Measurements from ENCODE around the gene ZBP1.

The ZBP1 gene

DNA sequence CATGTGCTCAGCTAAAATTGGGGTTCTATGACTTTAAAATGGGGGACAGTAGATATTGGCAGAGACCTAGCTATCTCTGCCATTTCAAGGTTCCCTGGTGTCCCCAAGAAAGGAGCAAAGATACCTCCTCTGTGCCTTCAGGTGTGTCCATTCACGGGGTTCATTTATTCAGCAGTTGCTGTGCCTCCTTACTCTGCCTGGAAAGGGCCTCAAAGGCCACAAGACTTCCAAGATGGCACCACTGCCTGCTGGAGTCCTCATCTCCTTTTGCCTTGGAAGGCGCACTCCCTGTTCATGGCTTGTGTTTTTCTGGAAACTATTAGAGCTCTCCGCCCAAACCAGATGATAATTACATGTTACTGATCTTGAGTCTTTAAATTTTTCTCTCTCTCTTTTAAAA, 3.9 kb upstream of the ZBP1 start:
- H3K36me3 ChIP-seq (ENCODE audit: insufficient read depth) = no peaks in the 10 kb centered on the region
- no peaks in the 10 kb centered on the region for H3K27me3 ChIP-seq (ENCODE audit: insufficient read depth, low read depth)
- H2AFZ ChIP-seq (ENCODE audit: low read depth) = no peak overlapping the region
- H3K4me2 ChIP-seq = no peak overlapping the region
- no peak overlapping the region for H3K9ac ChIP-seq
- no peaks in the 10 kb centered on the region for H3K79me2 ChIP-seq (ENCODE audit: insufficient read depth, low read depth)
- H3K4me3 ChIP-seq (IDR thresholded peaks at IDR 0.05; ENCODE audit: insufficient read depth, low read depth, low read length) = no peak overlapping the region
- peaks cover 33% of the 10 kb centered on the region for H3K4me1 ChIP-seq (ENCODE audit: low read depth, poor library complexity, severe bottlenecking)
- TF ChIP-seq CTCF (conservative IDR thresholded peaks at IDR 0.05; ENCODE audit: low read depth, low read length) = no peak
- H4K20me1 ChIP-seq (ENCODE audit: insufficient read depth) = no peaks in the 10 kb centered on the region
- H3K27ac ChIP-seq = no peak overlapping the region

DNA sequence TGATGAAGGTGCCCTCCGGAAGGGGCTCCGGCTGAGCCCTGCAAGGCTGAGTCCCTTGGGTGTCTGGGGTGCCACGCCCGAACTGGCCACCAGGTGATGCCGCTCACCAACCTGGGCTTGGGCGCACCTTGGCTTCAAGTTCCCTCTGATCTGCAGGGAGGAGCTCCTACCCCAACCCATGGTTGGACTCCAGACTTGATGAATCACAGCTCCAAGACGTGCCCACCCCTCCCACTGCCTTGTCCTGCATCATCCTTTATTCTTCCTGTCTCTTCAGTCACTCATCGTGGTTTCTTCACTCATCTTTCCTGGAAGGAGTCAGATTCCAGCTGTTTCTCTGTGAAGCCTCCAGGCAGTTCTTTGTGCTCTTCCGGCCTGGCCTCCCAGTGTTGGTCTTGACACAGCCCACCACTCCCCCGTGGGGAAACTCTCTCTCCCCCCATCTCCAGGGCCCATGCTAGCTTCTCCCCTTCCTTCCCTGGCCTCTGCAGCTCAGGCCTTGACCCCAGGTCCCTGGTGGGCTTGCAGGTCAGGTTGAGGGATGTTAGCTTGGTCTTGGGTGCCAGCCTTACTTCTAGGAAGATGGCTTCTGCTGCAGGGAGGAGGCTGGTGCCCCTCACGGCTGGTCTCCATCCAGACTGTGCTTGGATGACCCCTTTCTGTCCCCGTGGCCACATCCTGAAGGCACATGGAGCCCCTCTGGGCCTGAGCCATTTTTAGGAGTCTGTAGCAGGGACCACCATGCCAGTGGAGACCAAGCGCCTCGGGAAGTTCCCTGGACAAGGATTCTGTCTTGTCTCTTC, 2.6 kb upstream of the ZBP1 start:
- Histone ChIP-seq H3K36me3 (ENCODE audit: insufficient read depth) (no peaks in the 10 kb centered on the region), H3K4me3 (IDR thresholded peaks at IDR 0.05; ENCODE audit: insufficient read depth, low read depth, low read length) (no peak overlapping the region), H3K27ac (no peak overlapping the region), H2AFZ (ENCODE audit: low read depth) (no peak overlapping the region), H3K27me3 (ENCODE audit: insufficient read depth, low read depth) (no peaks in the 10 kb centered on the region), H3K4me2 (peak overlapping the region; percentile 55; the same call in 1 of the 2 replicates), H3K9ac (no peak overlapping the region), H3K4me1 (ENCODE audit: low read depth, poor library complexity, severe bottlenecking) (peaks cover 46% of the 10 kb centered on the region), H4K20me1 (ENCODE audit: insufficient read depth) (no peaks in the 10 kb centered on the region), H3K79me2 (ENCODE audit: insufficient read depth, low read depth) (no peaks in the 10 kb centered on the region)
- peak; percentile 94 for TF ChIP-seq CTCF (conservative IDR thresholded peaks at IDR 0.05; ENCODE audit: low read depth, low read length)

- Histone ChIP-seq H3K4me1 (ENCODE audit: low read depth, poor library complexity, severe bottlenecking) (peaks cover 52% of the 10 kb centered on the region), H3K79me2 (ENCODE audit: insufficient read depth, low read depth) (no peaks in the 10 kb centered on the region)
Measured at GRCh38 chr20:57622201-57622570, 2.0 kb upstream of the ZBP1 start.

GRCh38 chr20:57621421-57622200, 1.4 kb upstream of the ZBP1 start:
- H4K20me1 ChIP-seq (ENCODE audit: insufficient read depth) = no peaks in the 10 kb centered on the region
- peaks cover 58% of the 10 kb centered on the region for H3K4me1 ChIP-seq (ENCODE audit: low read depth, poor library complexity, severe bottlenecking)
- H3K36me3 ChIP-seq (ENCODE audit: insufficient read depth) = no peaks in the 10 kb centered on the region
- H3K27me3 ChIP-seq (ENCODE audit: insufficient read depth, low read depth) = no peaks in the 10 kb centered on the region
- peak overlapping the region; percentile 55 for H3K4me2 ChIP-seq
- H3K4me3 ChIP-seq (IDR thresholded peaks at IDR 0.05; ENCODE audit: insufficient read depth, low read depth, low read length) = no peak overlapping the region
- H3K9ac ChIP-seq = peak overlapping the region; percentile 56; the same call in 1 of the 2 replicates
- H2AFZ ChIP-seq (ENCODE audit: low read depth) = peak overlapping the region; percentile 28; the same call in 1 of the 2 replicates
- no peak; the same call in 1 of the 2 replicates for TF ChIP-seq CTCF (conservative IDR thresholded peaks at IDR 0.05; ENCODE audit: low read depth, low read length)
- peak overlapping the region; percentile 89 for H3K27ac ChIP-seq
- no peaks in the 10 kb centered on the region for H3K79me2 ChIP-seq (ENCODE audit: insufficient read depth, low read depth)

More at GRCh38 chr20:57622201-57622570, 2.0 kb upstream of the ZBP1 start:
- Histone ChIP-seq H3K4me3 (IDR thresholded peaks at IDR 0.05; ENCODE audit: insufficient read depth, low read depth, low read length) (no peak overlapping the region), H3K36me3 (ENCODE audit: insufficient read depth) (no peaks in the 10 kb centered on the region), H2AFZ (ENCODE audit: low read depth) (no peak overlapping the region), H3K9ac (no peak overlapping the region), H3K27ac (no peak overlapping the region; the same call in 1 of the 2 replicates), H3K27me3 (ENCODE audit: insufficient read depth, low read depth) (no peaks in the 10 kb centered on the region), H3K4me2 (peak overlapping the region; percentile 55; the same call in 1 of the 2 replicates), H4K20me1 (ENCODE audit: insufficient read depth) (no peaks in the 10 kb centered on the region)
- TF ChIP-seq CTCF (conservative IDR thresholded peaks at IDR 0.05; ENCODE audit: low read depth, low read length) = no peak
